NCI-H146 (cell line): Measurements from ENCODE around the gene HOXA13.

ENCODE experiments used
- DNase-seq: peaks from one replicate; lab custom pipeline; 2025; lab: John Stamatoyannopoulos, UW

The HOXA13 gene

DNA sequence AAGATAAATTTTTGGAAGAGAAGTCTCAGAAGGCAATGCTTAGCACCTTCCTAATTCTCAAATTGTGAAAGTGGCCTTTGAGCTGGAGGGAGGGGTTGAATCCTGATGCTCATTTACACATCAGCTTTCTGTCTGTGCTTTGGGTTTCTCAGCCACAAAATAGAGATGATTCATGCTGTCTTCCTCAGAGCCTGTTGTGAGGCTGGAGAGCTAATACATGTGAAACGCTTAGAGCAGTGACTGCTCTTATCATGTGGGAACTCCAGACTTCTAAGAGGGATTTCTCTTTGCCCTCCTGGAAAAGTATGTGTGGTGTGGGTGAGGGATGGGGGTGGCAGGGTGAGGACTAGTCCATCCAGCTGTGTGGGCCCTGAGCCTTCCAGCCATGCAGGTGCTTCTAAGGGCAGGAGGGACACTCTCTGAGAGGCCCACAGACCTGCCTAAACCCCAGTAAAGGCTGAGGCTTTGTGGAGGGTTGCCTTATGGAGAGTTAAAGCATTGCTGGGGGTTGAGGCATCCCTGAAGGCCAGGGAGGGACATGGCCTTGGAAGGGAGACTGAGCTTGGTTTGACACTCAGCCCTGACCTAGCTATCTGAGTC is 37.9 kb upstream of the HOXA13 start:
- no peak for DNase-seq

- peak; percentile 42 for DNase-seq
Measured at GRCh38 chr7:27235387-27236311, 35.8 kb upstream of the HOXA13 start.

DNA sequence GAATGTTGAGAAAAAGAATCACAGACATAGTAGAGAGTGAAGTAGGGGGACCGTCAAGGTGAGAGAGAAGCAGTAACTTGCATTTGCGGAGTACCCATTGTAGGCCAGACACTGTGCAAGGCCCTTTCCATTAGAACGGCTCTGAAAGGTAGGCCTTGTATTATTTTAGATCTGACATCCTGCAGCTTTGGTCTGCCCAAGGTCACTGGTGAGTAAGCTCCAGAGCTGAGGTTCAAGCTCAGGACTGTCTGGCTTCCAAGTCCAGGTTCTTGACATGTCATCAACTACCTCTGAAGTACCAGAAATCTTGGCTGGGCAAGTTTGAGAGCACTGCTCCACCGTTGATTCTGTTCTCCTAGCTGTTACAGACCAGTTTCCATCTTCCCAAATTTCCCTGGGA is 29.6 kb upstream of the HOXA13 start:
- DNase-seq, result no peak

GRCh38 chr7:27224983-27225934 is 25.4 kb upstream of the HOXA13 start:
- DNase-seq, result no peak

DNA sequence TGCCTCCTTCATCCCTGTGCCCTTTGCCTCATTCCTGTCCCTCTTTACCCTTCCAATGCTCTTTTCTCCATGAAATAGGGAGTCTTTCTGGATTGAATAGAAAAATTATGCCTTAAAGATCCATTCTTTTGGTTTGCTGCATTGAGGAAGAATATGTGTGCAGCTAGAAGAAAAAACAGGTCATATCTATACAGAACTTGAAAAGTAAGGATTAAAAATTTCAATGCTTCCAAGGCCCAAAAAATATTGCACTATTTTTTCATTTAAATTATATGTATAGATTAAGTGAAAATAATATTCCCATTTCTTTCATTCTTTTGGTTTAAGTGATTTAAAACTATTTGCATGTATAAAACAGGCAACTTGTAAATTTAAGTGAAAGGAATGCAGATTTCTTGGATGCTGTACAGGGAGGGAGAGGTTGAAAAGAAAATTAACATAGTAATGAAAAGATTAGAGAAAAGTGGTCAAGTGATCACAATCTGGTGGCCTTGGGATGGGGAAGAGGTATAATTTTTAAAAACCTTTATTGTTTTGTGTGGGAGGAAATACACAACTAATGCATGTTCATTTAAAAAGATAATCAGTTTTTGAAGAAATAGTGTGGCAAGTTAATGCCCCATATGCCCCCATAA is 24.2 kb upstream of the HOXA13 start:
- no peak for DNase-seq

DNA sequence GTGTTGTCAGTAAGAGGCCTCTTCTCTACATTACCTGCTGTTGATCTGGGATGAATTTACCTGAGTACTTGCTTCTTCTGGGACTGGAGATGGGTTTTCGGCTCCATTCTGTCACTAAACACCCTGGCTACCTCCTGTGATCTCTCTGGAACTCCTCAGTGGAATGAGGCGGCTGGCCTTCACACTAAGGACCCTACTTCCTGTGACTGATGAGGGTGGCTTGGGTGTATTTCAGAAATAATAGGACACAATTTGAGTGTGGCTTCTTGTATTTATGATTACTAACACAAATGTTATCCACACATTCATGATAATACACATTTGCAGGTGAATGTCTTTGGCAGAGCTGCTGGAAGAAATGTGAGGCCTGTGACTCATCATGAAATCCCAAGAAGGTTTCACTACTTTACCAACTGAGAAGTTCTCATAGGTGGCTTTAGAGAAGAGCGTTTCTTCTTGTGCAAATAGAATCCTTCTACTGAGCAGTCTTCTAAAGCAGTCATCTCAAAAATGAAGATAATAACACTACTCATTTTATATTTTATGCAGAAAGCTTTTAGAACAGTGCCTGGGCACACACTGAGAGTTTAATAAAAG is 21.4 kb upstream of the HOXA13 start:
- DNase-seq, result no peak

- DNase-seq, result no peak
Measured at GRCh38 chr7:27220440-27220955, 20.6 kb upstream of the HOXA13 start.

- DNase-seq, result no peak
Measured at GRCh38 chr7:27219821-27220220, 19.9 kb upstream of the HOXA13 start.

DNA sequence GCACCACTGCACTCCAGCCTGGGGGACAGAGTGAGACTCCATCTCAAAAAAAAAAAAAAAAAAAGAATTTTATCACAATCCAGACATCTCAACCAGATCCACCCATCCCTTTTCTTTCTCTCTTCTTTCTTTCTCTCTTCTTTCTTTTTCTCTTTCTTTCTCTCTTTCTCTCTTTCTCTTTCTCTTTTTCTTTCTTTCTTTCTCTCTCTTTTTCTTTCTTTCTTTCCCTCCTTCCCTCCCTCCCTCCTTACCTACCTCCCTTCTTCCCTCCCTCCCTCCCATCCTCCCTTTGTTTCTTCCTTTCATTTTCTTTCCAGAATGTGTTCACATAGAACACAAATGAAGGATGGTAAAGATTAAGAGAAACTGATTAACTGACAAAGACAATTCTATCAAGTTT is 18.1 kb upstream of the HOXA13 start:
- no peak for DNase-seq

- no peak for DNase-seq
Measured at GRCh38 chr7:27215356-27215755, 15.5 kb upstream of the HOXA13 start.

- DNase-seq, result no peak
Measured at GRCh38 chr7:27214239-27214950, 14.5 kb upstream of the HOXA13 start.

- DNase-seq, result no peak
Measured at GRCh38 chr7:27213433-27214238, 13.7 kb upstream of the HOXA13 start.

- no peak for DNase-seq
Measured at GRCh38 chr7:27212497-27213432, 12.9 kb upstream of the HOXA13 start.

GRCh38 chr7:27211764-27212204 is 11.9 kb upstream of the HOXA13 start:
- DNase-seq, result no peak

- no peak for DNase-seq
Measured at GRCh38 chr7:27211084-27211446, 11.2 kb upstream of the HOXA13 start.

GRCh38 chr7:27210441-27211083 is 10.7 kb upstream of the HOXA13 start:
- no peak for DNase-seq

- DNase-seq, result no peak
Measured at GRCh38 chr7:27209933-27210440, 10.1 kb upstream of the HOXA13 start.

DNA sequence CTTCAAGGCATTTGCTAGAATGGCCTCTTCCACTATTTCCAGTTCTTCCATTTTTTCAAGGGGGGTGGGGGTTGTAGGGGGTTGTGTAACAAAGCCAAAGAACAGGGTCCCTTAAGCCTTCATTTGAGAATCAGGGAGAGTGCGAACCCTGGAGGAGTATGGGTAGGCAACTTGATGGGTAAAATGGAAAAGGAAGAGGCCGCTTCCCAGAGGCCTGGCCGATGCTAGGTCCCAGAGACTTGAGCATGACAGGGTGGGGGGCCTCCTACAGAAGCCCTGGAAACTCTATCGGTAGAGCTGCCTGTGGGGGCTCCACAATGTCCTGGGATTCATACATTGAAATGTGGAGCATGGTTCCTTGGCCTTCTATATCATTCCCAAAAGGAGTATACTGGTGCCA is 9.1 kb upstream of the HOXA13 start:
- no peak for DNase-seq
